Hematopoietic multipotent progenitor cell treated with erythropoietin and hydrocortisone succinate and interleukin-3 and kit ligand, for 6 days (in vitro differentiated cells): ENCODE data around the gene ANKFN1.

ENCODE experiments used
- DNase-seq: peaks from one replicate; pipeline ENCODE4 v3.0.0-alpha.2; 2015

ANKFN1 gene

GRCh38 chr17:56521414-56522141, 368.3 kb downstream of the ANKFN1 start:
- DNase-seq: no peak

GRCh38 chr17:56523042-56523441, 369.8 kb downstream of the ANKFN1 start:
- DNase-seq: no peak

- no peak for DNase-seq
These were observed 375.4 kb downstream of the ANKFN1 start for GRCh38 chr17:56528696-56529095.

- no peak for DNase-seq
These were observed 379.7 kb downstream of the ANKFN1 start for GRCh38 chr17:56532926-56533325.

- DNase-seq: peak; percentile 17
These were observed 383.5 kb downstream of the ANKFN1 start for GRCh38 chr17:56536766-56537165.

- DNase-seq: no peak
These were observed 387.6 kb downstream of the ANKFN1 start for GRCh38 chr17:56540836-56541235.

GRCh38 chr17:56543280-56543679, 390.0 kb downstream of the ANKFN1 start:
- no peak for DNase-seq

- no peak for DNase-seq
These were observed 391.8 kb downstream of the ANKFN1 start for GRCh38 chr17:56545106-56545505.

- no peak for DNase-seq
These were observed 392.7 kb downstream of the ANKFN1 start for GRCh38 chr17:56545930-56546329.

GRCh38 chr17:56548661-56549060, 395.4 kb downstream of the ANKFN1 start:
- DNase-seq: no peak

GRCh38 chr17:56549501-56549900, 396.2 kb downstream of the ANKFN1 start:
- no peak for DNase-seq

GRCh38 chr17:56557682-56558081, 404.4 kb downstream of the ANKFN1 start:
- DNase-seq: no peak

GRCh38 chr17:56558088-56558487, 404.8 kb downstream of the ANKFN1 start:
- no peak for DNase-seq
